PC-3 (cell line): ENCODE results near the gene SCAF4. TPM values are rescaled to one million over a fixed set of nuclear protein-coding genes. Genes with fewer than 3 reads are reported as not detected.

ENCODE experiments used
- ATAC-seq: fragments of 200-7000 bp; cut with Tn5 transposase; 2 replicates; pipeline ENCODE4 v1.9.1; 2020; ENCODE audit warnings: mild to moderate bottlenecking, moderate library complexity
- BruUV-seq: library from RNA; stranded (reverse); fragments of 400-500 nt; replicated peaks from 2 replicates; lab custom pipeline; 2021; lab: Mats Ljungman, UMichigan
- CTCF ChIA-PET: fragments of 300-600 bp; sonication (Branson Sonifier 250); formaldehyde crosslinking; loops from one replicate; lab custom pipeline; 2022; ENCODE audit warnings: antibody characterized with exemption; lab: Charles Lee
- POLR2A ChIA-PET: fragments of 300-600 bp; sonication (Branson Sonifier 250); formaldehyde crosslinking; loops from one replicate; lab custom pipeline; 2022; ENCODE audit warnings: antibody characterized with exemption; ENCODE audit not compliant: unreplicated experiment; lab: Charles Lee
- DNase-seq: peaks from one replicate; pipeline ENCODE4 v3.0.0-alpha.2; 2015
- H2AFZ ChIP-seq: fragments of 300-600 bp; sonication (generic); 2 replicates; pipeline ENCODE4 v1.6.0; 2016; ENCODE audit warnings: antibody characterized with exemption, low read length
- H3F3A ChIP-seq: fragments of 300-600 bp; sonication (generic); one replicate; pipeline ENCODE4 v1.6.0; 2017; ENCODE audit warnings: antibody characterized with exemption, low read length, control low read depth, mild to moderate bottlenecking; ENCODE audit not compliant: unreplicated experiment
- H3K27ac ChIP-seq: fragments of 300-600 bp; sonication (generic); 2 replicates; pipeline ENCODE4 v1.5.1; 2016; ENCODE audit warnings: mild to moderate bottlenecking, low read length
- H3K27me3 ChIP-seq: fragments of 300-600 bp; sonication (generic); 2 replicates; pipeline ENCODE4 v1.6.1; 2016; ENCODE audit warnings: low read length, mixed read lengths
- H3K36me3 ChIP-seq: fragments of 300-600 bp; sonication (generic); 2 replicates; pipeline ENCODE4 v1.6.1; 2016; ENCODE audit warnings: low read depth, mixed run types, low read length, mixed read lengths
- H3K4me1 ChIP-seq: fragments of 300-600 bp; sonication (generic); 2 replicates; pipeline ENCODE4 v1.5.1; 2016; ENCODE audit warnings: low read length; ENCODE audit not compliant: insufficient read depth
- H3K4me2 ChIP-seq: fragments of 300-600 bp; sonication (generic); 2 replicates; pipeline ENCODE4 v1.6.0; 2016; ENCODE audit warnings: low read length
- H3K4me3 ChIP-seq: fragments of 300-600 bp; sonication (generic); 2 replicates; pipeline ENCODE4 v1.5.1; 2016; ENCODE audit warnings: mild to moderate bottlenecking, low read length, mixed read lengths
- H3K79me2 ChIP-seq: fragments of 300-600 bp; sonication (generic); 2 replicates; pipeline ENCODE4 v1.6.1; 2017; ENCODE audit warnings: low read length, mixed read lengths
- H3K9ac ChIP-seq: fragments of 300-600 bp; sonication (generic); 2 replicates; pipeline ENCODE4 v1.6.0; 2016; ENCODE audit warnings: mild to moderate bottlenecking, low read length
- H3K9me2 ChIP-seq: fragments of 300-600 bp; sonication (generic); replicated peaks from 2 replicates; pipeline ENCODE4 v1.6.1; 2016; ENCODE audit warnings: mixed run types, low read length, mixed read lengths
- H3K9me3 ChIP-seq: fragments of 300-600 bp; sonication (generic); 2 replicates; pipeline ENCODE4 v1.6.1; 2016; ENCODE audit warnings: low read length, mixed read lengths
- H4K20me1 ChIP-seq: fragments of 300-600 bp; sonication (generic); 2 replicates; pipeline ENCODE4 v1.6.1; 2016; ENCODE audit warnings: low read length, mixed read lengths
- EZH2 ChIP-seq: fragments of 300-600 bp; sonication (generic); IDR thresholded peaks from one replicate; pipeline ENCODE4 v1.6.1; 2017; ENCODE audit warnings: antibody characterized with exemption, mild to moderate bottlenecking, low read length; ENCODE audit not compliant: unreplicated experiment
- EZH2phosphoT487 ChIP-seq: fragments of 300-600 bp; sonication (generic); IDR thresholded peaks from 2 replicates; pipeline ENCODE4 v1.6.1; 2018; ENCODE audit warnings: mild to moderate bottlenecking, antibody characterized with exemption, low read length, borderline replicate concordance
- intact Hi-C: fragments of 100-400 bp; cut with micrococcal nuclease; formaldehyde crosslinking; loops from 2 replicates; pipeline ENCODE4 v1.9.0; 2023
- total RNA-seq: library from RNA; depleted of rRNA; stranded (reverse); fragments of >200 nt; gene quantifications from 2 replicates; pipeline ENCODE4 v1.2.3, GENCODE V29; 2014
- TF ChIP-seq, protein P1 (sequence below): fragments of 300-600 bp; sonication (generic); conservative IDR thresholded peaks from 2 replicates; pipeline ENCODE4 v1.5.1; 2017; ENCODE audit warnings: antibody characterized with exemption, low read depth, mild to moderate bottlenecking, low read length

Gene SCAF4
- total RNA-seq, 1 experiment from 2014 or later = 11.2 TPM

- Histone ChIP-seq H3K4me2 (no peak overlapping the region), H4K20me1 (peaks cover 81% of the 10 kb centered on the region), H3K36me3 (no peaks in the 10 kb centered on the region), H2AFZ (no peak overlapping the region), H3K9ac (no peak overlapping the region), H3K9me3 (no peaks in the 10 kb centered on the region), H3K27me3 (no peaks in the 10 kb centered on the region), H3K4me3 (no peak overlapping the region), H3K27ac (no peak overlapping the region), H3F3A (no peaks in the 10 kb centered on the region), H3K4me1 (peaks cover 7% of the 10 kb centered on the region; the same call in 1 of the 2 replicates), H3K79me2 (peaks cover 98% of the 10 kb centered on the region), H3K9me2 (no peaks in the 10 kb centered on the region)
- no TSS peak for BruUV-seq
- intact Hi-C loops = no loop called here
- ChIA-PET CTCF (no interaction called here), POLR2A (no interaction called here)
- no peak for ATAC-seq
- TF ChIP-seq EZH2phosphoT487 (no peak), EZH2 (no peak)
- TF ChIP-seq, protein P1, sequence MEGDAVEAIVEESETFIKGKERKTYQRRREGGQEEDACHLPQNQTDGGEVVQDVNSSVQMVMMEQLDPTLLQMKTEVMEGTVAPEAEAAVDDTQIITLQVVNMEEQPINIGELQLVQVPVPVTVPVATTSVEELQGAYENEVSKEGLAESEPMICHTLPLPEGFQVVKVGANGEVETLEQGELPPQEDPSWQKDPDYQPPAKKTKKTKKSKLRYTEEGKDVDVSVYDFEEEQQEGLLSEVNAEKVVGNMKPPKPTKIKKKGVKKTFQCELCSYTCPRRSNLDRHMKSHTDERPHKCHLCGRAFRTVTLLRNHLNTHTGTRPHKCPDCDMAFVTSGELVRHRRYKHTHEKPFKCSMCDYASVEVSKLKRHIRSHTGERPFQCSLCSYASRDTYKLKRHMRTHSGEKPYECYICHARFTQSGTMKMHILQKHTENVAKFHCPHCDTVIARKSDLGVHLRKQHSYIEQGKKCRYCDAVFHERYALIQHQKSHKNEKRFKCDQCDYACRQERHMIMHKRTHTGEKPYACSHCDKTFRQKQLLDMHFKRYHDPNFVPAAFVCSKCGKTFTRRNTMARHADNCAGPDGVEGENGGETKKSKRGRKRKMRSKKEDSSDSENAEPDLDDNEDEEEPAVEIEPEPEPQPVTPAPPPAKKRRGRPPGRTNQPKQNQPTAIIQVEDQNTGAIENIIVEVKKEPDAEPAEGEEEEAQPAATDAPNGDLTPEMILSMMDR = no peak
- no peak for DNase-seq
These were observed 11.2 kb downstream of the SCAF4 start for GRCh38 chr21:31720739-31721138.

DNA sequence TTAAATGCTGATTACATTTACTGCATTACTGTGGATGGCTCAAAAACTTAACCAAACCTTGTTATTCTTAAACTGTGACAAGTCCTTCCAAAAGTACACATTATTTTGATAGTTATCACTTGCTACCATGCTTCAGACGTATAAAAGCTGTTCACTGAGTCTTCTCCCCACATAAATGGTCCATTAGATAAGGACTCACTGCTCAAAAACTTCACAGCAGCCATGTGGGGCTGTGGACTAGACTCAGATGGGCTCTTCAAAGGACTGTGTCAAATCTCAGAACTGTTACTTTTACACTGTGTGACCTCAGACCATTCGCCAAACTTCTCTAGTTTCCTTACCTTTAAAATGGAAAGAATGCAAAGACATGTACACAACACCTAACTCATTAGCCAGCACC lies 11.6 kb downstream of the SCAF4 start:
- ChIA-PET POLR2A (no interaction called here), CTCF (no interaction called here)
- Histone ChIP-seq H3K36me3 (no peaks in the 10 kb centered on the region), H3K27me3 (no peaks in the 10 kb centered on the region), H3K9me3 (no peaks in the 10 kb centered on the region), H4K20me1 (peaks cover 82% of the 10 kb centered on the region), H3F3A (no peaks in the 10 kb centered on the region), H3K4me3 (no peak overlapping the region), H3K27ac (no peak overlapping the region), H2AFZ (no peak overlapping the region), H3K79me2 (peaks cover 98% of the 10 kb centered on the region), H3K9me2 (no peaks in the 10 kb centered on the region), H3K4me2 (no peak overlapping the region), H3K9ac (no peak overlapping the region), H3K4me1 (peaks cover 7% of the 10 kb centered on the region; the same call in 1 of the 2 replicates)
- intact Hi-C loops = no loop called here
- BruUV-seq = no TSS peak
- no peak for ATAC-seq
- DNase-seq = no peak
- no peak for TF ChIP-seq EZH2phosphoT487
- TF ChIP-seq, protein P1 = no peak

- ATAC-seq = no peak
- no peak for TF ChIP-seq EZH2phosphoT487
- no peak for TF ChIP-seq EZH2
- TF ChIP-seq, protein P1 = no peak
- intact Hi-C loops = no loop called here
- Histone ChIP-seq H3K4me3 (no peak overlapping the region), H3K79me2 (peaks cover 98% of the 10 kb centered on the region), H3K27me3 (no peaks in the 10 kb centered on the region), H3F3A (no peaks in the 10 kb centered on the region), H3K9ac (no peak overlapping the region), H3K4me2 (no peak overlapping the region), H3K9me2 (no peaks in the 10 kb centered on the region), H2AFZ (no peak overlapping the region), H3K9me3 (no peaks in the 10 kb centered on the region), H3K4me1 (peaks cover 16% of the 10 kb centered on the region), H3K27ac (no peak overlapping the region), H4K20me1 (peaks cover 75% of the 10 kb centered on the region), H3K36me3 (no peaks in the 10 kb centered on the region)
- no peak for DNase-seq
- POLR2A ChIA-PET = no interaction called here
- CTCF ChIA-PET = no interaction called here
- no TSS peak for BruUV-seq
These were observed 15.8 kb downstream of the SCAF4 start for GRCh38 chr21:31716106-31716505.
